Measurements from ENCODE around the gene TMEM95. TPM values are rescaled to one million over a fixed set of nuclear protein-coding genes. Genes with fewer than 3 reads are reported as not detected.

Gene TMEM95
- total RNA-seq, 1 donor from 2014 or later = not detected

DNA sequence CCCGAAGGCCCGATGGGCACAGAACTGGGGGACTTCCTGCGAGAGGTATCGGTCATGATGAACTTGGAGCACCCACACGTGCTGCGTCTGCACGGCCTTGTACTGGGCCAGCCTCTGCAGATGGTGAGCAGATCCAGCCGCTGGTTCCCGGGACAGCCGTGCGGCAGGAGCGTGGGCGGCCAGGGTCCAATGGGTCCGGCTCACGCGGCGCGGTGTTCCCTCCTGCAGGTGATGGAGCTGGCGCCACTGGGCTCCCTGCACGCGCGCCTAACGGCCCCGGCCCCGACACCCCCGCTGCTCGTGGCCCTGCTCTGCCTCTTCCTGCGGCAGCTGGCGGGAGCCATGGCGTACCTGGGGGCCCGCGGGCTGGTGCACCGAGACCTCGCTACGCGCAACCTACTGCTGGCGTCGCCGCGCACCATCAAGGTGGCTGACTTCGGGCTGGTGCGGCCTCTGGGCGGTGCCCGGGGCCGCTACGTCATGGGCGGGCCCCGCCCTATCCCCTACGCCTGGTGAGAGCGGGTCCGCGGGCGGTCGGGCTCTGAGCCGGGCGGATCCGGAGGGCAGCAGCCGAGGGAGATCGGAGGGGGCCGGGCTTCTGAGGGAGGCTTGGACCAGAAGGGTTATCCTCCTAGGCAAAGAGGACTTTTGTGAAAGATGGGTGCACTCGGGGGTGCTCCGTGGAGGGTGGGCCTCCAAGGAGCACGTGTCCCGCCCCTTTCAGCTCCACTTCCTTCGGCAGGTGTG is 29.0 kb downstream of the TMEM95 start:
- peaks cover 4% of the 10 kb centered on the region for H3K4me1 Mint-ChIP-seq
- H3K9me3 Mint-ChIP-seq = peaks cover 9% of the 10 kb centered on the region
- peak overlapping the region; percentile 77 for H3K4me3 Mint-ChIP-seq
- peaks cover 31% of the 10 kb centered on the region for H3K27me3 Mint-ChIP-seq
- peaks cover 3% of the 10 kb centered on the region for H3K36me3 Mint-ChIP-seq (ENCODE audit: low read depth)
- intact Hi-C loops (cut with micrococcal nuclease) = loop anchor here (1.0 kb wide), 1 partner anchor 20 kb away; the partner anchor contains the start of gene TMEM256
- H3K27ac Mint-ChIP-seq = peak overlapping the region; percentile 69
- DNase-seq = peak; percentile 94

DNA sequence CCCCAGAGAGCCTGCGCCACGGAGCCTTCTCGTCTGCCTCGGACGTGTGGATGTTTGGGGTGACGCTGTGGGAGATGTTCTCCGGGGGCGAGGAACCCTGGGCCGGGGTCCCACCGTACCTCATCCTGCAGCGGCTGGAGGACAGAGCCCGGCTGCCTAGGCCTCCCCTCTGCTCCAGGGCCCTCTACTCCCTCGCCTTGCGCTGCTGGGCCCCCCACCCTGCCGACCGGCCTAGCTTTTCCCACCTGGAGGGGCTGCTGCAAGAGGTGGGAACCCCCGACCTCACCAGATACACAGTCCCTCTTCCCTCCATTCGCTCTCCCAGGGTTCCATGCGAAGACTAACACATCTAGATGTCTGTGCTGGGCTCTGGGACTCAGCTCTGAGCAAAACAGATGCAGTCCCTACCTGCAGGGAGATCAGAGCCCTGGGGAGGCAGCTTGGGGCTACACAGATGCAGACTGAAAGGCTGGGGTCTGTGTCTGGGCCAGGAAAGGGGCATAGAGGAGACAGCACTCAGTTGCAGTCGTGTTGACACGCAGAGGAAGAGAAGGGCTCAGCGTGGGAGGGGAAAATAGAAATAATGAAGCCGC is 29.6 kb downstream of the TMEM95 start:
- DNase-seq = no peak
- H3K4me1 Mint-ChIP-seq = peaks cover 4% of the 10 kb centered on the region
- peaks cover 2% of the 10 kb centered on the region for H3K9me3 Mint-ChIP-seq
- H3K4me3 Mint-ChIP-seq = peak overlapping the region; percentile 77
- intact Hi-C loops (cut with micrococcal nuclease) = loop anchor here (1.0 kb wide), 1 partner anchor 20 kb away; the partner anchor contains the start of gene TMEM256
- peaks cover 10% of the 10 kb centered on the region for H3K36me3 Mint-ChIP-seq (ENCODE audit: low read depth)
- H3K27ac Mint-ChIP-seq = peak overlapping the region; percentile 69
- peaks cover 24% of the 10 kb centered on the region for H3K27me3 Mint-ChIP-seq

GRCh38 chr17:7388856-7389255 is 33.9 kb downstream of the TMEM95 start:
- DNase-seq = no peak
- intact Hi-C loops (cut with micrococcal nuclease) = no loop called here
- H3K9me3 Mint-ChIP-seq = no peaks in the 10 kb centered on the region
- no peak overlapping the region for H3K27ac Mint-ChIP-seq
- H3K36me3 Mint-ChIP-seq (ENCODE audit: low read depth) = peaks cover 23% of the 10 kb centered on the region
- peaks cover 23% of the 10 kb centered on the region for H3K4me1 Mint-ChIP-seq
- H3K27me3 Mint-ChIP-seq = no peaks in the 10 kb centered on the region
- no peak overlapping the region for H3K4me3 Mint-ChIP-seq

DNA sequence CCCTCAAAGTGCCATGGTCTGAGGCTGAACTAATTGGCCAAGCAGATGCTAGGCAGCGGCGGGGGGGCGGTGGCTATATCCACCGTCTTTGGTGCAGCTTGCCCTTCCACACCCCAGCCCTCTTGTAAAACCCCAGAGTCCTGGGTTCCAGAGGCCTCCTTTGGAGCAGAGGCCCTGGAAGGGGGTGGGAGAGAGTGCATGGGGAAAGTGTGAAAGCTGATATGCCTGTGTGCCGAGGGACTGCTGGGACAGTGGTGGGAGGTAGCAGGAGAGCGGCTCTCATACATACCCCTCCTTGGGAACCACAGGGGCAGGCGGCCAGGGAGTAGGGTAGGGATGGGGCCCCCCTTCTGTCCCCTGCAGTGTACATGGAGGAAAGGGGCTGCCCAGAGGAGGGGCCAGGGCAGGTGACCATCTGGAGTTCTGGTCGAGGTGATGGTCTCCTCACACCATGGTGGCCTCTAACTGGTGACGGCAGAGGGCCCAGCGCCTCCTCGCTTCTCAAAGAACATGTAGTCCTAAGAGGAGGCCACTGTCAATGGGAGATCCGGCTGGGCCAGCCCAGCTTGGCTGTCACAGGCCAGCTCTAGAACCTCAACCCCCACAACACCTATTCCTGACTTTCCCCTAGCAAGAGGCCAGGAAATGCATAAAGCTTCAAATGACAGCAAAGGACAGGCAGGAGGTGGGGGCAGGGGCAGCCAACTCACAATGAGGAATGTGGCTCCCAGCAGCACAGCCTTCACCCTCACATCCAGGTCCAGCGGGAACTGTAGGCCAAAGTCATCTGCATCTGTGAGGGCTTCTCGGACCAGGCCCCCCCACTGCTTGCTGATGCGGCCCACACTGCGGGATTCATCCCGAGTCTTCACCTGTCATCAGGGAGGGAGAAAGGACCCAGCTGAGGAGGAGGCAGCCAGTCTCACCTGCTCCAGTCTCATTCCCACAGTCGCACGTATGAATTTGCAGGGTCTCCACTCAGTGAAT is 35.3 kb downstream of the TMEM95 start:
- Mint-ChIP-seq H3K4me1 (peaks cover 24% of the 10 kb centered on the region), H3K27me3 (no peaks in the 10 kb centered on the region), H3K4me3 (no peak overlapping the region), H3K36me3 (ENCODE audit: low read depth) (peaks cover 25% of the 10 kb centered on the region), H3K9me3 (no peaks in the 10 kb centered on the region), H3K27ac (no peak overlapping the region)
- intact Hi-C loops (cut with micrococcal nuclease) = no loop called here
- DNase-seq = no peak

DNA sequence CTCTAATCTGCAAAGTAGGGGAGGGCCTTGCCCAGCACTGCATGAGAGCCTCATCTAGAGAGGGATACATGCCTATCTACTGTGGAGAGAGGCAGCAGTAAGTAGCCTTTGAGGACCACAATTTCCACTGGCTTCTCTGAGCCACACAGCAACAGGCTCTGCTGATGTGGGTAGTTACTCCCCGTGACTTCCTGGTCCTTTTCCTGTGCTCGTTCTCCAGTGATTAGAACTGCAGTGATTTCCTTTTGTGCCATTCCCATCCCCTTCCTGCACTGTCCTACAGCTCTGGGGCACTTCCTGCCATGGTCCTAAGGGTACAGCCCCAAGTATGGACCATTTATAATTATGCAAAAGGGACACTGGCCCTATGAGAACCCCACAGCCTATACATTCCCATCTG is 36.4 kb downstream of the TMEM95 start:
- no peak overlapping the region for H3K27ac Mint-ChIP-seq
- H3K27me3 Mint-ChIP-seq = no peaks in the 10 kb centered on the region
- peaks cover 25% of the 10 kb centered on the region for H3K36me3 Mint-ChIP-seq (ENCODE audit: low read depth)
- intact Hi-C loops (cut with micrococcal nuclease) = no loop called here
- H3K9me3 Mint-ChIP-seq = no peaks in the 10 kb centered on the region
- DNase-seq = no peak
- peaks cover 28% of the 10 kb centered on the region for H3K4me1 Mint-ChIP-seq
- H3K4me3 Mint-ChIP-seq = no peak overlapping the region

GRCh38 chr17:7392696-7393612 is 38.0 kb downstream of the TMEM95 start:
- Mint-ChIP-seq H3K4me1 (peaks cover 28% of the 10 kb centered on the region), H3K36me3 (ENCODE audit: low read depth) (peaks cover 25% of the 10 kb centered on the region), H3K27me3 (no peaks in the 10 kb centered on the region), H3K9me3 (no peaks in the 10 kb centered on the region), H3K27ac (peak overlapping the region; percentile 51), H3K4me3 (peak overlapping the region; percentile 96)
- DNase-seq = no peak
- intact Hi-C loops (cut with micrococcal nuclease) = no loop called here

GRCh38 chr17:7393613-7394451 is 38.9 kb downstream of the TMEM95 start:
- intact Hi-C loops (cut with micrococcal nuclease) = loop anchor here (1.0 to 2.0 kb wide), 4 partner anchors 10 to 91 kb away; partner anchors contain the start of genes POLR2A, TMEM102 and TMEM256
- peak; percentile 84 for DNase-seq
- Mint-ChIP-seq H3K27ac (peak overlapping the region; percentile 90), H3K9me3 (no peaks in the 10 kb centered on the region), H3K4me1 (peaks cover 28% of the 10 kb centered on the region), H3K36me3 (ENCODE audit: low read depth) (peaks cover 23% of the 10 kb centered on the region), H3K27me3 (no peaks in the 10 kb centered on the region), H3K4me3 (peak overlapping the region; percentile 96)

- Mint-ChIP-seq H3K4me3 (peak within 1 kb of the TSS; percentile 96), H3K27me3 (no peaks in the 10 kb centered on the region), H3K36me3 (ENCODE audit: low read depth) (peaks cover 15% of the 10 kb centered on the region), H3K9me3 (no peaks in the 10 kb centered on the region), H3K27ac (peak within 1 kb of the TSS; percentile 95), H3K4me1 (peaks cover 28% of the 10 kb centered on the region)
- DNase-seq = peak; percentile 97
- intact Hi-C loops (cut with micrococcal nuclease) = loop anchor here (1.0 to 2.0 kb wide), 4 partner anchors 10 to 90 kb away; partner anchors contain the start of genes POLR2A, TMEM102 and TMEM256
These were observed 39.7 kb downstream of the TMEM95 start, which contains the start of gene PLSCR3 for GRCh38 chr17:7394452-7395191. PLSCR3 (minus strand) TSS chr17:7394525; CDS start chr17:7394110, 415 bp downstream.

- peak overlapping the region; percentile 31 for H3K4me3 Mint-ChIP-seq
- peaks cover 7% of the 10 kb centered on the region for H3K36me3 Mint-ChIP-seq (ENCODE audit: low read depth)
- intact Hi-C loops (cut with micrococcal nuclease) = no loop called here
- H3K27ac Mint-ChIP-seq = no peak overlapping the region
- H3K9me3 Mint-ChIP-seq = no peaks in the 10 kb centered on the region
- peaks cover 24% of the 10 kb centered on the region for H3K4me1 Mint-ChIP-seq
- no peaks in the 10 kb centered on the region for H3K27me3 Mint-ChIP-seq
- no peak for DNase-seq
These were observed 41.2 kb downstream of the TMEM95 start for GRCh38 chr17:7396147-7396546.

DNA sequence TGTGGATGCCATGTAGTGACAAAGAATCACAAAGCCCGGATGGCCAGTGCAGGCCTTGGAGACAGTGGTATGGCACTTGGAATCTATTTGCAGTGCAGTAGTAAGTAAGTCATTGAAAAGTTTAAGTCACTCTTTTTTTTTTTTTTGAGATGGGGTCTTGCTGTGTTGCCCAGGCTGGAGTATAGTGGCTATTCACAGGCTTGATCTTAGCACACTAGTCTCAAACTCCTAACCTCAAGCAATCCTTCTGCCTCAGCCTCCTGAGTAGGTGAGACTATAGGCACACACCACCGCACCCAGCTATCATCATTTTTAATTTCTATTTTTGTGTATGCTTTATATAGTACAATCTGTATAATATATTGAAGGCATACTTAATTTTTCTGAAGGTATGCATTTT is 43.7 kb downstream of the TMEM95 start:
- Mint-ChIP-seq H3K36me3 (ENCODE audit: low read depth) (peaks cover 4% of the 10 kb centered on the region), H3K9me3 (no peaks in the 10 kb centered on the region), H3K27ac (no peak overlapping the region), H3K27me3 (no peaks in the 10 kb centered on the region), H3K4me1 (peaks cover 19% of the 10 kb centered on the region), H3K4me3 (no peak overlapping the region)
- intact Hi-C loops (cut with micrococcal nuclease) = no loop called here
- no peak for DNase-seq

DNA sequence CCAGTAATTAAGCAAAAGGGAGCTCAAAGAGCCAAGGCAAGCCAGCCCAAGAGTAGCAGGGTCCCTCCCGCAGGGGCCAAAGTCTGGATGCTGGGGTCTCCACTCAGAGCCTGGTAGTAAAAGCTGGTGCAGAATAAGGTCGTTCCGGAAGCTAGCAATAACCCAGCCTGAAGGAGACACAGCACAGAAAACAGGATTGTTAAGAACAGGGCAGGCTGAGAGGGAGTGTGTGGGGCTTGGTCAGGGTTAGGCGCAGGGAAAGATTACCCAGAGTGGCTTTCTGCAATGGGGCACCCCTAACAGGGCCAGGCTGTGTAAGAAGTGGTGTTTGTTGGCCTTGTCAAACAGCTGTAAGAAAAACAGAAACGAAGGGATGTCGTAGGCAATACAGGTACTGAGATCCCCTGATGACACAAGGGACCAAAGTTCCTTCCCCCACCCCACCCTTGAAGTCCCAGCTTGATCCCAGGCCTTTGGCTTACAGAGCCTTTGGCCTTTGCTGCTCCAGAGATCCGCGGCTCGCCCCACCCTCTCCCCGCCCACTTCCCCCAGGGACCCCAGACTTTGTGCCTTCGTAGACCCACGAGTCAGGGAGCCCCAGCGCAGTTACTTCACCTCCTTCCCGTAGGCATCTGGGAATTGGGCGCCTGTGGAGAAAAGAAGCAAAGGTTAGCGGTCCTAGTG is 48.2 kb downstream of the TMEM95 start:
- Mint-ChIP-seq H3K9me3 (no peaks in the 10 kb centered on the region), H3K27me3 (peaks cover 20% of the 10 kb centered on the region), H3K36me3 (ENCODE audit: low read depth) (no peaks in the 10 kb centered on the region), H3K4me1 (peaks cover 21% of the 10 kb centered on the region), H3K27ac (peak overlapping the region; percentile 52), H3K4me3 (peak overlapping the region; percentile 96)
- DNase-seq = peak; percentile 69
- intact Hi-C loops (cut with micrococcal nuclease) = no loop called here

Measured in activated CD4-positive, alpha-beta T cell treated with anti-CD3 and anti-CD28 coated beads, Interleukin-2, amount 10 ng/mL, durations not matched to agents 24 days and 14 days (primary cell).